ENCODE measurements around the gene FOXA1.

Gene FOXA1

GRCh38 chr14:37553935-37554550, 41.0 kb downstream of the FOXA1 start:
- no peak for DNase-seq

DNA sequence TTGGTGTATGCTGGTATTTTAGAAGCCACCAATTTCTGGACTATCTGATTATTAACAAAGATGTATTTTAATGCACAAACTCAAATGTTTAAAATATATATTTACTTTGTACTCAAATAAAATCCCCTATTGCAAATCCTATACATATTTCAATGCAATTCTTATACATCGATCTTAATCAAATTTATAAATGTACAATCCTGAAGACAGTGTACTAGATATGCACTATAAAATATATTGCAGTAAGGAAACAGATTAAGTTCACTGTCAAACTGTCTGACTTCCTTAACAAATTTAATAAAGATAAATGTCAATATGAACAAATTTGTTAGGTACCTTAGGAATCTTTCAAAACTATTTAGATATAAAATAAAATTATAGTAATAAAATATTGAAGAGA, 43.9 kb downstream of the FOXA1 start:
- DNase-seq = no peak

DNA sequence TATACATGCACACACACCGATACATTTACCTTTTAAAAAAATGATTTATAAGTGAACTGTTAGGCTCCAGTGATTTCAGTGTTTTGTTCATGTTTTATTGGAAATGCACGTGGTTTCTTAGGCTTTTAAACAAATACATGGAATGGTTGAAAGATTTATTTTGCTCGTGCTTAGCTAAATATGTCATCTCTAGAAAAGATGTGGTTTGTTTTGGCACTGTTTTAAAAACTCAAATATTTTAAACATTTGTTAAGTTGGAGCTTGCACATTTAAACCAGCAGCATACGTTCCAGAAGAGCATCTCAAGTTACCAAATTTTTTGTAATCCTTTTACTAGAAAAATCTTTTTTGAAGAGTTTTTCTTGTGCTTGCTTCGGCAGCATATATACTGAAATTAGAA, 44.5 kb downstream of the FOXA1 start:
- DNase-seq = no peak

GRCh38 chr14:37546621-37547447, 48.2 kb downstream of the FOXA1 start:
- DNase-seq = no peak

GRCh38 chr14:37545174-37545573, 49.9 kb downstream of the FOXA1 start:
- no peak for DNase-seq

- no peak for DNase-seq
Measured at GRCh38 chr14:37544407-37544806, 50.6 kb downstream of the FOXA1 start.

DNA sequence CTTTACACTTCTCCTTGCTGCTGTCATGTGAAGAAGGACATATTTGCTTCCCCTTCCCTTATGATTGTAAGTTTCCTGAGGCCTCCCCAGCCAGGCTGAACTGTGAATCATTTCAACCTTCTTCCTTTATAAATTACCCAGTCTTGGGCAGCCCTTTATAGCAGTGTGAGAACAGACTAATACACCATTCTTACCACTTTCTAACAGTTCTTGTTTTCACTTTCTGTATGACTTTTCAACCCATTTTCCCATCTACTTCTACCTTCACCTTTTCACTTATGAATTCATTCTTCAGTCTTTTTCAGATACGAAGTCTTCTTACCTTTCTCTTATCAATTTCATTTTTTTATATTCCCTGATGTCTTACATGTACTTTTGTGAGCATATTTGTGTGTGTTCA, 55.1 kb downstream of the FOXA1 start:
- DNase-seq = no peak

Data from stimulated activated naive CD4-positive, alpha-beta T cell treated with Interleukin-2 at 50 U/mL for 16 hours (primary cell).